ENCODE results near the gene AMN.

DNA sequence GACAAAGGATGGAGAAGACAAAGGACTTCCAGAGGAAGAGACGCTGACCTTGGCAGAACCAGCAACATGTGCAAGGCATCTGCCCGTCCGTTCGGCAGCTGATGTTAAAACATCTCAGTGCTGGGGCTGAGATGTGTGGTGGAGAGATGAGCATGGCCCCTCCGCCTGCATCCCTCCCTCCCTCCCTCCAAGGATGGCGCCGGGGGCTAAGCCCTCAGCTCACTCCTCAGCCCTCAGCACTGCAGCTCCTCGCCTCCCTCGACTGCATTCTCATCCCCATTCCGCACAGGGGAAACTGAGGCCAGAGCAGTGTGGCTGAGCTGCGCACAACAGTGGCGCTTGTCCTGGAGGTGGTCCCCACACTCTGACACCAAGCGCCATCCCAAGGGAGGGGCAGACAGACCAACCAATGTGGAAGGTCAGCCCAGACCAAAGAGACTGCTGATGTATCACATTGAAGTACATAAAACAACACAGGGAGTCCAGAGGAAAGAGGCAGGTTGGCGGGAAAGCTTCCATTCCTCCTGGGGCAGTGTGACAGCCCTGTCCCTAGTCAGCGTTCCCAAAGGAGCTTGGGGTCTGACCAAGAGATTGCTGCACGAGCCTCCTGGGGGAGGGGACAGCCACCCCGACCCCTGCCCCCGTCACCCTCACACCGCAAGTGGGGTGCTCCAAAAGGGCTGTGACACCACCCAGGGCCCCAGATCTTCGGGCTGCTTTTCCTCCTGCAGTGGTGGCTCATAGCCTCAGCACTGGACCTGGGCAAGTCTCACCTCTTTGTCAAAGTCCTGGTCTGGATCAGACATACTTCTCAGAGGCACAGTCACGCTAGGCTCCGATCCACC, 15.1 kb downstream of the AMN start:
- TF ChIP-seq POLR2A (IDR thresholded peaks at IDR 0.05; ENCODE audit: low read length) = no peak
- TF ChIP-seq GATA1 (IDR thresholded peaks at IDR 0.05; ENCODE audit: low read depth, low read length) = no peak

Data from erythroblast (primary cell).